ENCODE data around the gene PPT1. TPM values are rescaled to one million over a fixed set of nuclear protein-coding genes. Genes with fewer than 3 reads are reported as not detected.

PPT1 gene
- total and polyA plus RNA-seq, 2 of the 13 experiments (the other 11 are each of a cell fraction or from before 2014, with no cell fraction given) = 129 TPM

DNA sequence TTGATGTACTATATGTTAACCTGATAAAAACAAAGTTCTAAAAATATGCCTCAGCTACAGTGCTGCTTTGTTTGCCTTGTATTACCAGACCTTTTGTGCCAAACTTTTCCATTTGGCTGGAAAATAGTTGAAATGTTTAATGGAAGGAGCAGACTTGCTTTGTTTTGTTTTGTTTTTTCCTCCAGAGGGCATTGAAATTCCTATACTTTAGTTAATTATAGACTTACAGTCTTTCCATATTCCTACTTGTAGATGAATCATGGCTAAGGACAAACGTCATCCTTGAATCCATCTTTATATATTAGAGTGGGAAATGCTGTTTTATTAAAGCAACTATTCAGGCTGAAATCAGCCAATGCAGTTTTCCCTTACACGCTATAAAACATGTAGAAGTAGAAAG, 49.8 kb downstream of the PPT1 start:
- intact Hi-C loops (cut with micrococcal nuclease; ENCODE audit: unreplicated experiment) (no loop called here), in situ Hi-C loops (cut with HindIII; ENCODE audit: extremely low pct_ligation_motif_present, low pct_unique_long_range_greater_than_20kb) (no loop called here)
- Histone ChIP-seq H4K20me1 (ENCODE audit: insufficient read depth, low read length) (peaks cover 15% of the 10 kb centered on the region; the same call in 1 of the 2 replicates), H3K9ac (ENCODE audit: insufficient read depth, low read depth, low read length) (no peak overlapping the region), H3K4me3 (replicated peaks in 1 of 3; ENCODE audit: insufficient read depth in 1 of 3, low read depth in 2 of 3, low read length in 3 of 3) (no peak overlapping the region), H3K79me2 (ENCODE audit: insufficient read depth, low read length) (peaks cover 84% of the 10 kb centered on the region), H3K36me3 (replicated peaks in 1 of 2; ENCODE audit: control insufficient read depth in 1 of 2, insufficient read depth in 2 of 2, low read length in 2 of 2) (peaks cover 8 to 27% of the 10 kb centered on the region in 2 experiments; a peak in 4 of 5 replicates), H3K4me1 (ENCODE audit: insufficient read depth, low read length) (peaks cover 34% of the 10 kb centered on the region), H3K27me3 (ENCODE audit: control insufficient read depth in 1 of 2, insufficient read depth in 2 of 2, low read length in 2 of 2) (no peaks in the 10 kb centered on the region), H3K4me2 (ENCODE audit: low read depth, low read length) (no peak overlapping the region), H3K27ac (ENCODE audit: extremely low read length, insufficient read depth, low read length) (no peak overlapping the region), H3K9me3 (ENCODE audit: low read length) (no peaks in the 10 kb centered on the region), H2AFZ (ENCODE audit: low read length) (no peak overlapping the region)
- no peak for FAIRE-seq
- POLR2A ChIA-PET = no interaction called here
- no TSS peak for BruUV-seq (replicated peaks)
- ATAC-seq = no peak
- TF ChIP-seq SMAD1 (CRISPR knock-in tag; IDR thresholded peaks at IDR 0.05; ENCODE audit: borderline replicate concordance, low read depth) = no peak
- TF ChIP-seq NR2F6 (IDR thresholded peaks at IDR 0.05) = no peak
- no peak for TF ChIP-seq NR2F6 (CRISPR knock-in tag; IDR thresholded peaks at IDR 0.05)
- no peak for TF ChIP-seq SMC3 (IDR thresholded peaks at IDR 0.05; ENCODE audit: low read length)
- no peak for TF ChIP-seq ZNF296 (CRISPR knock-in tag; conservative IDR thresholded peaks at IDR 0.05)
- no peak for TF ChIP-seq KDM6A (CRISPR knock-in tag; IDR thresholded peaks at IDR 0.05; ENCODE audit: low read depth)
- no peak for TF ChIP-seq CC2D1A (CRISPR knock-in tag; IDR thresholded peaks at IDR 0.05)
- TF ChIP-seq SALL1 (CRISPR knock-in tag; IDR thresholded peaks at IDR 0.05) = no peak
- no peak for TF ChIP-seq ZNF557 (CRISPR knock-in tag; IDR thresholded peaks at IDR 0.05)
- TF ChIP-seq, protein P1, sequence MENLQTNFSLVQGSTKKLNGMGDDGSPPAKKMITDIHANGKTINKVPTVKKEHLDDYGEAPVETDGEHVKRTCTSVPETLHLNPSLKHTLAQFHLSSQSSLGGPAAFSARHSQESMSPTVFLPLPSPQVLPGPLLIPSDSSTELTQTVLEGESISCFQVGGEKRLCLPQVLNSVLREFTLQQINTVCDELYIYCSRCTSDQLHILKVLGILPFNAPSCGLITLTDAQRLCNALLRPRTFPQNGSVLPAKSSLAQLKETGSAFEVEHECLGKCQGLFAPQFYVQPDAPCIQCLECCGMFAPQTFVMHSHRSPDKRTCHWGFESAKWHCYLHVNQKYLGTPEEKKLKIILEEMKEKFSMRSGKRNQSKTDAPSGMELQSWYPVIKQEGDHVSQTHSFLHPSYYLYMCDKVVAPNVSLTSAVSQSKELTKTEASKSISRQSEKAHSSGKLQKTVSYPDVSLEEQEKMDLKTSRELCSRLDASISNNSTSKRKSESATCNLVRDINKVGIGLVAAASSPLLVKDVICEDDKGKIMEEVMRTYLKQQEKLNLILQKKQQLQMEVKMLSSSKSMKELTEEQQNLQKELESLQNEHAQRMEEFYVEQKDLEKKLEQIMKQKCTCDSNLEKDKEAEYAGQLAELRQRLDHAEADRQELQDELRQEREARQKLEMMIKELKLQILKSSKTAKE (CRISPR knock-in tag; IDR thresholded peaks at IDR 0.05; ENCODE audit: borderline replicate concordance) = no peak
- no peak for TF ChIP-seq SPEN (CRISPR knock-in tag; IDR thresholded peaks at IDR 0.05; ENCODE audit: low read depth)
- no peak for TF ChIP-seq NFE2L2 (IDR thresholded peaks at IDR 0.05; ENCODE audit: low read length)
- TF ChIP-seq ZSCAN12 (CRISPR knock-in tag; IDR thresholded peaks at IDR 0.05) = no peak
- no peak for TF ChIP-seq ZNF180 (CRISPR knock-in tag; IDR thresholded peaks at IDR 0.05; ENCODE audit: borderline replicate concordance, low read depth)
- no peak for TF ChIP-seq ZNF224 (CRISPR knock-in tag; IDR thresholded peaks at IDR 0.05)
- no peak for DNase-seq (ENCODE audit: low spot score)
- WGBS (ENCODE audit: low lambda C conversion rate) = 94% methylated on average over 2 of the region's 2 CpGs
- CTCF ChIA-PET (ENCODE audit: low intra/inter-chr PET ratio, low total read pairs) = no interaction called here
